GM19043 (cell line): Measurements from ENCODE around the gene ARHGDIB.
A peak's percentile ranks its signal among the peaks of the same experiment; 100 is the strongest.

Experiments used
- ATAC-seq: cut with Tn5 transposase; IDR thresholded peaks from one replicate; pipeline ENCODE4 v1.9.1; 2021; ENCODE audit warnings: low read depth; ENCODE audit not compliant: unreplicated experiment

Gene ARHGDIB

GRCh38 chr12:14957551-14958168 is 3.7 kb downstream of the ARHGDIB start:
- no peak for ATAC-seq

GRCh38 chr12:14956905-14957304 is 4.5 kb downstream of the ARHGDIB start:
- no peak for ATAC-seq

- ATAC-seq, result peak; percentile 28
These were observed 5.1 kb downstream of the ARHGDIB start for GRCh38 chr12:14956024-14956891.

GRCh38 chr12:14954269-14954668 is 7.1 kb downstream of the ARHGDIB start:
- ATAC-seq, result no peak

GRCh38 chr12:14953752-14954151 is 7.6 kb downstream of the ARHGDIB start:
- ATAC-seq, result no peak

- peak; percentile 56 for ATAC-seq
These were observed 9.0 kb downstream of the ARHGDIB start for GRCh38 chr12:14952299-14952921.

GRCh38 chr12:14951851-14952250 is 9.6 kb downstream of the ARHGDIB start:
- ATAC-seq, result no peak

- no peak for ATAC-seq
These were observed 10.2 kb downstream of the ARHGDIB start for GRCh38 chr12:14950982-14951746.

GRCh38 chr12:14950421-14950820 is 11.0 kb downstream of the ARHGDIB start:
- no peak for ATAC-seq

GRCh38 chr12:14949631-14950030 is 11.8 kb downstream of the ARHGDIB start:
- ATAC-seq, result no peak

- ATAC-seq, result peak; percentile 94
These were observed 12.7 kb downstream of the ARHGDIB start for GRCh38 chr12:14948672-14949071.

GRCh38 chr12:14946861-14947260 is 14.5 kb downstream of the ARHGDIB start:
- no peak for ATAC-seq

GRCh38 chr12:14946162-14946561 is 15.2 kb downstream of the ARHGDIB start:
- ATAC-seq, result no peak

GRCh38 chr12:14942196-14942931 is 19.0 kb downstream of the ARHGDIB start:
- ATAC-seq, result no peak

GRCh38 chr12:14941369-14941768 is 20.0 kb downstream of the ARHGDIB start:
- ATAC-seq, result no peak

GRCh38 chr12:14938301-14938700 is 23.1 kb downstream of the ARHGDIB start, which contains the start of gene ERP27:
Gene ERP27 (minus strand): TSS chr12:14938537. CDS start chr12:14938508, 29 bp downstream.
- no peak for ATAC-seq

GRCh38 chr12:14937689-14938088 is 23.7 kb downstream of the ARHGDIB start:
- no peak for ATAC-seq

GRCh38 chr12:14937014-14937413 is 24.4 kb downstream of the ARHGDIB start:
- no peak for ATAC-seq

GRCh38 chr12:14936224-14936861 is 25.1 kb downstream of the ARHGDIB start:
- no peak for ATAC-seq

- no peak for ATAC-seq
These were observed 26.4 kb downstream of the ARHGDIB start for GRCh38 chr12:14935031-14935430.
